CD1c-positive myeloid dendritic cell (primary cell): ENCODE measurements around the gene SPDYE6.
"Not testable (repeated sequence)": the region's sequence is repeated elsewhere in the genome, so short reads cannot be mapped to it uniquely, and the experiment has no call there.

Experiments used
- DNase-seq: peaks from one replicate; pipeline ENCODE4 v3.0.0-alpha.2; 2016; ENCODE audit errors: extremely low spot score

Gene SPDYE6

DNA sequence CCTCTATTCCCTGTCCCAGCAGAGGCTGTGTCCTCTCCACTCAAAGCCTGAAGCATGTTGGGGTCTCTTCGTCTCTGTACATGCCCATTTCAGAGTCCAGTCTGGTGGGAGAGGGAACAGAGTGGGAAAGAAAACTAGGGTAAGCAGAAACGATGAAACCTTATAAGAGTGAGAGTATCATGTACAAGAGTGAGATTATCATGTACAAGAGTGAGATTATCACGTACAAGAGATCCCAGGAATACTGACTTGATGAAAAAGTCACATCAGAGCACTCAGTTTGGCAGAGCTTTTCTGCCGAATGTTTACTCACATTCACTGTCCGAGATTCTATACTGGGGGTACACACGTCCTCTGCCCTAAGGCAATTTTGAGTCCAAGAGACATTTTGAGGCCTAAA is at the start of gene SPDYE6:
SPDYE6 (minus strand) TSS at position 101 of the 400 bp plus-strand sequence. CDS start 421 bp downstream, outside the sequence.
- DNase-seq = not testable (repeated sequence)

DNA sequence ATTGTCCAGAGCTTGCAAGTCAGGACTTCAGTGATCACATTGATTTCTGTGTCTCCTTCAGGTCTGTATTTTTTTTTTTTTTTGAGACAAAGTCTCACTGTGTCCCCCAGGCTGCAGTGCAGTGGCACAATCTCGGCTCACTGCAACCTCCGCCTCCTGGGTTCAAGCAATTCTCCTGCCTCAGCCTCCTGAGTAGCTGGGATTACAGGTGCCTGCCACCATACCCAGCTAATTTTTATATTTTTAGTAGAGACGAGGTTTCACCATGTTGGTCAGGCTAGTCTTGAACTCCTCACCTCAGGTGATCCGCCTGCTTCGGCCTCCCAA is 48.6 kb upstream of the SPDYE6 start:
- not testable (repeated sequence) for DNase-seq

DNA sequence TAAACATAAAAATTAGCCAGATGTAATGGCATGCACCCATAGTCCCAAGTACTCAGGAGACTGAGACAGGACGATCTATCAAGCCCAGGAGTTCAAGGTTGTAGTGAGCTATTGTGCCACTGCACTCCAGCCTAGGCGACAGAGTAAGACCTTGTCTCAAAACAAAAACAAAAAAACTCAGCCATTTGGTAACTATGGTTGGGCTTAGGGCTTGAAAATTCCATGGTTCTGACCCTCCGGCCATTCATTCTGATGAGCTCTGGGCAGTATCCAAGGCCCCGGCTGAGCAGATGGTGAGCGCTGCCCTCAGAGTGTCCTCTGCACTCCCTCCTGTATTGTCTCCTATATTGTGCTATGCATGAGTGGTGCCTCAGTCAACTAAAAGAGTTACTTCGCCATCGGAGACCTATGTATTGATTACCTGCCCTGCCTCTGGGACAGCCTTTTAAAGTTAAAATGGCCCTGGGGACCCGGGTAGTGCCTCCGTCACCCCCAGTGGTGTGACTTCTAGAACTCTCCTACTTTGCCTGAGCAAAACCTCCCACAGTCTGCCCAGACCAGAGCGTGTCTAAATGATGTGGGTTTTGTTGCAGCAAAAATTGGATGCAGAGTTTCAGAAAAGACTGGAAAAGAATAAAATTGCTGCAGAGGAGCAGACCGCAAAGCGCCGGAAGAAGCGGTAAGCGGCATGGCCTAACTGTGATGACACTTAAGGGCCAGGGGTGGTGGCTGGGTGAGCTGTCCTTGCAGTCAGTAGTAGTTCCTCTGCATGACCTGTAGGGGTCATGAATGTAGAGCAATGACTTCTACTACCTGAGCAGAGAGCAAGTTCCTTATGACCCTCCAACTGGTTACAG is 48.0 kb upstream of the SPDYE6 start:
- DNase-seq = peak; percentile 73

DNA sequence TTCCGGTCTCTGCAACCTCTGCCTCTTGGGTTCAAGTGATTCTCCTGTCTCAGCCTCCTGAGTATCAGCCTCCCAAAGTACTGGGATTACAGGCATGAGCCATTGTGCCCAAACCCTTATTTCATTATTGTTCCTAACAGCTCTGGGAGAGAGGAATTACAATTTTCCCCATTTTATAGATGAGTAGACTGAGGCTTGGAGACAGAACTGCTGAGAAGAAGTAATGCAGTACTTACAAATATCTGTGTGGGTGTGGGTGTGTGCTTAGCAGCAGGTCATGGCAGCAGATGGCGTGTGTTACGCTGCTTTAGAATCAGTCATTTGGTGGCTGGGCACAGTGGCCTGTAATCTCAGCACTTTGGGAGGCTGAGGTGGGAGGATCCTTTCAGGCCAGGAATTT is 47.3 kb upstream of the SPDYE6 start:
- no peak for DNase-seq

GRCh38 chr7:102400360-102400759 is 44.1 kb upstream of the SPDYE6 start:
- no peak for DNase-seq

DNA sequence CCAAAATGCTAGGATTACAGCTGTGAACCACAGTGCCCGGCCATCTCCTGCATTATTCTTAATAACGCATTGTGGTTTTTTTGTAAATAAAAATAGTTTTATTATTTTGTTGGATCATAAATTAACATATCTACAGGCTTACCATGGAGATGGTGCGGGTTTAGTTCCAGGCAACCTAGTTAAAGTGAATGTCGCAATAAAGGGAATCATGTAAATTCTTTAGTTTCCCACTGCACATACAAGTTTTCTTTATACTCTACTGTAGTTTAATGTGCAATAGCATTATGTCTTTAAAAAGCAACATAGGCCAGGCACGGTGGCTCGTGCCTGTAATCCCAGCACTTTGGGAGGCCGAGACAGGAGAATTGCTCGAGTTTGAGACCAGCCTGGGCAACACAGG is 42.3 kb upstream of the SPDYE6 start:
- DNase-seq = no peak

- no peak for DNase-seq
These were observed 40.4 kb upstream of the SPDYE6 start for GRCh38 chr7:102396710-102397019.

DNA sequence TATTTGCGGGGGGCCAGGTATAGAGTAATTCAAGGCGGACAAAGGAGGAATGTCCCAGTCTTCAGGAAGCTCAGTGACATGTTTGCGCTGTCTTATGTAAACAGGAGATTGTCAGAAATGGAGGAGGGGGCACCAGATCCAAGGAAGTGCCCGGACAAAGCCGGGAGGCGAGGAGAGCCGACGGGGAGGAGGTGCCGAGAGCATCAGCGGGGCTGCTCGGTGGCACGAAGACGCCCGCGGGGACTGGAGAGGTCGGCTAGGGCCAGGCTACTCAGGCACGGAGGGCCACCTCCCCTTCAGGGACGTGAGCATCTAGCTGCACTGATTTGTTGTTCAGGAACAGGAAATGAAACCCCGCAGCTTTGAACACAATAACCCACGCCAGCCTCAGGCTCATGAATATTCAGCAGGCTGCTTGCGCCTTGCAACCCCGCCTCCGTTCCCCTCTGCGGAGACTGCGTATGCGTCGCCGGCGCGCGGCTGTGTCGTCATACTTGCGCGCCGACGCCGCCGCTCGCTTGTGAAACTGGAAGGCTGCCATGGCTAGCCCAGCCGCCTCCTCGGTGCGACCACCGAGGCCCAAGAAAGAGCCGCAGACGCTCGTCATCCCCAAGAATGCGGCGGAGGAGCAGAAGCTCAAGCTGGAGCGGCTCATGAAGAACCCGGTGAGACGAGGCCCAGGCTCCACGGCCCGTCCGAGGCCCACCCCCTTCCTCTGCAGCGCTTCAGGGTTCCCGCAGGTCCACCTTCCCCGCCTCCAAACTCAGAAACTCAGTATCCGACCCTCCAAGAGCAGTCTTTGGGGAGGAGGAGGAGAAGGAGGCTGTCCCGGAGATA is 39.8 kb upstream of the SPDYE6 start, which contains the start of gene PRKRIP1:
PRKRIP1 (plus strand) TSS at position 491 of the 837 bp plus-strand sequence; CDS start at position 540, 49 bp downstream.
- peak; percentile 99 for DNase-seq

DNA sequence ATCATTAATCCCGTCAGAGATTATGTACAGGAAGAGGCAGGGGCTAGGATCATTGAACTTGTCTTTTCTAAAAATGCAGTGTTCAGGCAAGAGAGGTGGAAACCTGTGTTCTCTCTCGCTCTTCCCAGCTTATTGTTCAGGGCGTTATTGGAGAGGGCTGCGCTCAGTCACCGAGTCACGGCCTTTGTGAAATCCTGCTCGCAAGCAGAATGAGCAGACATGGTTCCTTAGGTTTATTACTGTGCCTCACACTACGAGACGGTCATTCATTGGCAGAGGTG is 39.3 kb upstream of the SPDYE6 start:
- no peak for DNase-seq

- DNase-seq = no peak
These were observed 37.2 kb upstream of the SPDYE6 start for GRCh38 chr7:102393467-102393866.

GRCh38 chr7:102392330-102392729 is 36.1 kb upstream of the SPDYE6 start:
- no peak for DNase-seq

DNA sequence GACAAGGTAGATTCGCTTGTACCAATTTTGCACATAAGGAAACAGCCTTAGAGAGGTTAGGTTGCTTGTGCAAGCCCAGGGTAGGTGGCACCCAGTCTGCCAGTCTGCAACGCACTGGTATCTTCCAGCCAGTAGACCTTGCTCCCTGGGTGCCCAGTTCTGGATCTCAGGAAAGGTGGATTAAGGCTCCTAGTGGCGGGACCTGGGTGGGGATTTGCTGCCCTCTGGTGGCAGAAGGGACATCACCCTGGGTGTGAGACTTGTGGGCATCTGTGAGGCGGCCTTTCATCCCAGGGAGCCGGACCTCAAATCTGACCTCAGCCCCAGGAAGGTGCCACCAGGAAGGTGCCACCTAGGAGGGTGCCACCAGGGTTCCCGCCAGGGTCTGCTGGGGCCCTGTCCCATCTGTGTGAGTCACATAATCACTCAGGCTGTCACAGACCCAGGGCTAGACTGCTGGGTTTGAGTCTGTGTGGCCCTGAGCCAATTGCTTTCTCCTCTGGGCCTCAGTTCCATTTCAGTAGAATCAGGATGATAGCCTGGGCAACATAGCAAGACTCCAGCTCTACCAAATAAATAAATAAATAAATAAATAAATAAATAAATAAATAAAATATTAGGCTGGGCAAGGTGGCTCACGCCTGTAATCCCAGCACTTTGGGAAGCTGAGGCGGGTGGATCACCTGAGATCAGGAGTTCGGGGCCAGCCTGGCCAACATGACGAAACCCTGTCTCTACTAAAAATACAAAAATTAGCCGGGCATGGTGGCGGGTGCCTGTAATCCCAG is 34.6 kb upstream of the SPDYE6 start:
- DNase-seq = peak; percentile 79

DNA sequence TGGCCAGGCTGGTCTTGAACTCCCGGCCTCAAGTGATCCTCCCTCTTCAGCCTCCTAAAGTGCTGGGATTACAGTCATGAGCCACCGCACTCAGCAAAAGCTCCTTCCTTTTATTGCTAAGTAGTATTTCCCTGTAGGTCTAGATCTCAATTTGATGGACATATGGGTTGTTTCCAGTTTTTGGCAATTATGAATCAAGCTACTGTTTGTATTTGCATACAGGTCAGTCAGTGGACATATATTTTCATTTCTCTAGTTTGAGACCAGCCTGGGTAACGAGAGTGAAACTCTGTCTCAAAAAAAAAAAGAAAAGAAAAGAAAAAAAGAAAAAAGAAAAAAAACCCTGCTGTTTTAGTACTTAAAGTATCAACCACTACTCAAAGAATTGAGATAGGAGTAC is 33.6 kb upstream of the SPDYE6 start:
- DNase-seq = no peak

GRCh38 chr7:102387064-102387463 is 30.8 kb upstream of the SPDYE6 start:
- DNase-seq = no peak

GRCh38 chr7:102381696-102382425 is 25.6 kb upstream of the SPDYE6 start:
- not testable (repeated sequence) for DNase-seq

DNA sequence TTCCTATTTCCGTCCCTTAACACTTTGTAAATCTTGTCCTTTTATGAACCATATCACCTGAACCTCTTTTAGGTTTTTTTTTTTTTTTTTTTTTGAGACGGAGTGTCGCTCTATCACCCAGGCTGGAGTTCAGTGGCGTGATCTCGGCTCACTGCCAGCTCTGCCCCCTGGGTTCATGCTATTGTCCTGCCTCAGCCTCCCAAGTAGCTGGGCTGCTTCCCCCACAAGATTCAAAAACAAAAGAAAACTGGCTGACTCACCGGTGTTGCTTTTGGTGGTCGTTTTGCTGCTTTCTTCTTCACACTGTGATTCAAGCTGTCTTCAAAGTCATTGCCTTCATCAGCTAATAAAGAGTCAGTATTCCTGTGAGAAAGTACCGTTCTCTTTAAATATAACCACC is 24.6 kb upstream of the SPDYE6 start:
- DNase-seq = not testable (repeated sequence)

GRCh38 chr7:102376964-102377466 is 20.8 kb upstream of the SPDYE6 start:
- DNase-seq = peak; percentile 47

DNA sequence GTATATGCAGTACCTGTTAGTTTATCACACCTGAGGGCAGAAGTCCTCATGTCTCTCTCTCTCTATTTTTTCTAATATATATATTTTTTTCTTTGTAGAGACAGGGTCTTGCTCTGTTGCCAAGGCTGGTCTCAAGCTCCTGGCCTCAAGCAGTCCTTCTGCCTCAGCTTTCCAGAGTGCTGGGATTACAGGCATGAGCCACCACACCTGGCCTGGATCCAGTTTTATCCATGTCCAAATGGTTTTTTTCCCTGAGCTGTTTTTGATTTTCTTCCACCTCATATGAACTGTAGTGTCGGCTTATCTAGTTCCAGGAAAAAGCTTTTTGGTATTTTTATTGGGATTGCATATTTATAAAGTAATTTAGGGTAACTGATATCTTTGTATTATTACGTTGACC is 16.6 kb upstream of the SPDYE6 start:
- DNase-seq = not testable (repeated sequence)

DNA sequence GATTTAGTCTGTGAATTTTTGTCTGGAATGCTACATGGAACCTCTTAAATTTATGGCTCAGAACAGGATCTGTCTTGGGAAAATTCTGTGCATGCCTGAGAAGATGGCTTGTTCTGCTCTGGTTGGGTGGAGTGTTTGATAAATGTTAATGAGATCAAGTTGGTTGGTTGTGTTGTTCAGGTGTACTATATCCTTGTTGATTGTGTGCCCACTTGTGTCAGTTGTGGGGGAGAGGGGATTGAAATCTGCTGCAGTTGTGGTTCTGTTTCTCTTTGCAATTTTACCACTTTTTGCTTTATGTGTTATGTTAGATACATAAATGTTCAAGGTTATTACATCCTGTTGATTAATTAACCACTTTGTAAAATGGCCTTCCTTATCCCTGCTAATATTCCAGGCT is 13.8 kb upstream of the SPDYE6 start:
- DNase-seq = not testable (repeated sequence)

DNA sequence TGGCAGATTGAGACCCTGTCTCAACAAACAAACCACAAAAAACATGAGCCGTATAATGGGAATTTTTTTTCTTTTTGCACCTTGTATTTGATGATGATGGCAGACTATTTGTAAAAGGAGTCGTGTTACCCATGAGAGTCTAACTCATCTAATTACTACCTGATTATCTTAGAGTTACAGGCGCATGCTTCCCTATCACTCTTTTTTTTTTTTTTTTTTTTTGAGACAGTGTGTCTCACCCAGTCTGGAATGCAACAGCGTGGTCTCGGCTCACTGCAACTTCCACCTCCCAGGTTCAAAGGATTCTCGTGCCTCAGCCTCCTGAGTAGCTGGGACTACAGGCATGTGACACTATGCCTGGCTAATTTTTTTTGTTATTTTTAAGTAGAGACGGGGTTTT is 9.1 kb upstream of the SPDYE6 start:
- not testable (repeated sequence) for DNase-seq

DNA sequence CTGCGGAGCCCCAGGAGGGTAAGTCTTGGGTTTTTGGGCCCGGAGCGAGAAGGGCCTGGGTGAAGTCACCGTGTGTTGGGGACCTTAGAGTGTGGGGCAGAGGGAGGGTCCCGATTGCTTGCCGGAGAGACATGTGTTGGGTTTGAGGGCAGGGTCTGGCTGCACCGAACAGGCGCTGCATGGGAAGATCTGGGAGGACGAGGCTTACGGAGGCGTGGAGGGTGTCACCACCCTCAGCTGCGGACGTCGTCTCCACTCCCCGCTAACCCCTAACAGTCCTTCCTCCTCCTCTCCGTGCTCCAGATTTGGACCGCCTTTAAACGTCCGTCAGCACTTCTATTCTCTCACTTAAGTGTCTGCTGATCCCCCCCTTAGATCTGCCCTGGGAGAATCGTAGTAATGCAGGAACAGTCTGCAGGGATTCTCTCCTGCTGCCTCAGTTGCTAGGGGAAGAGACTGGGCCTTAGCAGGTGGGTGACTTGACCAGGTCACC is 8.2 kb upstream of the SPDYE6 start:
- DNase-seq = peak; percentile 1
